ENCODE data around the gene AIF1.
A peak's percentile ranks its signal among the peaks of the same experiment; 100 is the strongest.

The AIF1 gene

GRCh38 chr6:31651602-31652191 lies 36.7 kb downstream of the AIF1 start:
- no peak for DNase-seq

- no peak for DNase-seq
Observed at GRCh38 chr6:31652925-31653724, 38.1 kb downstream of the AIF1 start.

GRCh38 chr6:31654574-31655348 lies 39.7 kb downstream of the AIF1 start:
- DNase-seq, result no peak

- no peak for DNase-seq
Observed at GRCh38 chr6:31655349-31656237, 40.6 kb downstream of the AIF1 start, which contains the start of gene APOM. Gene APOM, plus strand, starts transcription at chr6:31655894. Its CDS starts 73 bp downstream, at chr6:31655967.

- DNase-seq, result no peak
Observed at GRCh38 chr6:31657406-31658157, 42.5 kb downstream of the AIF1 start.

- DNase-seq, result no peak
Observed at GRCh38 chr6:31658158-31658688, 43.2 kb downstream of the AIF1 start.

GRCh38 chr6:31658983-31659648 lies 44.1 kb downstream of the AIF1 start:
- no peak for DNase-seq

GRCh38 chr6:31659649-31660380 lies 44.8 kb downstream of the AIF1 start:
- no peak for DNase-seq

- DNase-seq, result peak; percentile 71
Observed at GRCh38 chr6:31660381-31661261, 45.6 kb downstream of the AIF1 start, which contains the start of gene C6orf47. Gene C6orf47, minus strand, starts transcription at chr6:31660778. Its CDS starts 831 bp downstream, at chr6:31659947.

- DNase-seq, result no peak
Observed at GRCh38 chr6:31661262-31662123, 46.5 kb downstream of the AIF1 start.

GRCh38 chr6:31662124-31662723 lies 47.2 kb downstream of the AIF1 start:
- no peak for DNase-seq

GRCh38 chr6:31663126-31663960 lies 48.3 kb downstream of the AIF1 start:
- no peak for DNase-seq

- DNase-seq, result no peak
Observed at GRCh38 chr6:31663961-31664789, 49.1 kb downstream of the AIF1 start.

GRCh38 chr6:31664790-31665500 lies 49.9 kb downstream of the AIF1 start, which contains the start of gene GPANK1:
Gene GPANK1, minus strand, starts transcription at chr6:31664997. Its CDS starts 519 bp downstream, at chr6:31664478.
- peak; percentile 86 for DNase-seq
